Measurements from ENCODE around the gene CTPS1.
A peak's percentile ranks its signal among the peaks of the same experiment; 100 is the strongest.

The CTPS1 gene

GRCh38 chr1:40979241-40980067, at the start of gene CTPS1:
Gene CTPS1 (plus strand): TSS chr1:40979696. CDS start chr1:40983291, 3,595 bp downstream.
- DNase-seq (ENCODE audit: low spot score) = peak; percentile 93

- no peak for DNase-seq (ENCODE audit: low spot score)
These were observed 49.1 kb upstream of the CTPS1 start for GRCh38 chr1:40930174-40930964.

- DNase-seq (ENCODE audit: low spot score) = no peak
These were observed 47.9 kb upstream of the CTPS1 start for GRCh38 chr1:40931601-40932000.

GRCh38 chr1:40932006-40932405, 47.5 kb upstream of the CTPS1 start:
- no peak for DNase-seq (ENCODE audit: low spot score)

GRCh38 chr1:40936931-40937339, 42.6 kb upstream of the CTPS1 start:
- DNase-seq (ENCODE audit: low spot score) = no peak

GRCh38 chr1:40938393-40938792, 41.1 kb upstream of the CTPS1 start:
- DNase-seq (ENCODE audit: low spot score) = no peak

- no peak for DNase-seq (ENCODE audit: low spot score)
These were observed 40.0 kb upstream of the CTPS1 start for GRCh38 chr1:40939320-40940059.

GRCh38 chr1:40944326-40944725, 35.2 kb upstream of the CTPS1 start:
- DNase-seq (ENCODE audit: low spot score) = no peak

GRCh38 chr1:40944841-40945430, 34.6 kb upstream of the CTPS1 start:
- no peak for DNase-seq (ENCODE audit: low spot score)

- no peak for DNase-seq (ENCODE audit: low spot score)
These were observed 34.0 kb upstream of the CTPS1 start for GRCh38 chr1:40945491-40945973.

- peak; percentile 30 for DNase-seq (ENCODE audit: low spot score)
These were observed 30.6 kb upstream of the CTPS1 start for GRCh38 chr1:40948741-40949443.

- DNase-seq (ENCODE audit: low spot score) = no peak
These were observed 29.9 kb upstream of the CTPS1 start for GRCh38 chr1:40949563-40949962.

GRCh38 chr1:40951943-40952743, 27.4 kb upstream of the CTPS1 start:
- peak; percentile 60 for DNase-seq (ENCODE audit: low spot score)

GRCh38 chr1:40952744-40953315, 26.7 kb upstream of the CTPS1 start:
- DNase-seq (ENCODE audit: low spot score) = no peak

GRCh38 chr1:40954626-40955025, 24.9 kb upstream of the CTPS1 start:
- DNase-seq (ENCODE audit: low spot score) = no peak

- no peak for DNase-seq (ENCODE audit: low spot score)
These were observed 24.2 kb upstream of the CTPS1 start for GRCh38 chr1:40955266-40955665.

- no peak for DNase-seq (ENCODE audit: low spot score)
These were observed 23.1 kb upstream of the CTPS1 start for GRCh38 chr1:40956407-40956806.

- DNase-seq (ENCODE audit: low spot score) = no peak
These were observed 21.3 kb upstream of the CTPS1 start for GRCh38 chr1:40958210-40958609.

GRCh38 chr1:40965531-40965930, 14.0 kb upstream of the CTPS1 start:
- no peak for DNase-seq (ENCODE audit: low spot score)

- DNase-seq (ENCODE audit: low spot score) = no peak
These were observed 13.1 kb upstream of the CTPS1 start for GRCh38 chr1:40966417-40966816.

All from hematopoietic multipotent progenitor cell treated with erythropoietin and hydrocortisone succinate and interleukin-3 and kit ligand, for 17 days (in vitro differentiated cells).